Tibial nerve (tissue), 4 donors: Measurements from ENCODE around the gene AGO3. TPM values are rescaled to one million over a fixed set of nuclear protein-coding genes. Genes with fewer than 3 reads are reported as not detected.

Experiments
- DNase-seq, 2 donors: peaks; one replicate each; pipeline ENCODE4 v3.0.0-alpha.2; 2019; ENCODE audit warnings: low spot score in 2 of 2
- H3K27ac ChIP-seq, 4 donors: fragments of 200-600 bp; sonication (generic) in 3 of 4; one replicate each; pipeline ENCODE4 v1.5.1; 2017 to 2019; ENCODE audit warnings: mild to moderate bottlenecking in 1 of 4
- H3K27me3 ChIP-seq, 2 donors: fragments of 200-600 bp; sonication (generic) in 1 of 2; one replicate each; pipeline versions ENCODE4 v1.5.1 to v1.6.0; 2017 to 2019
- H3K36me3 ChIP-seq, 3 donors: fragments of 200-600 bp; sonication (generic); one replicate each; pipeline ENCODE4 v1.5.1; 2018 to 2019
- H3K4me1 ChIP-seq, 4 donors: fragments of 200-600 bp; sonication (generic) in 3 of 4; one replicate each; pipeline ENCODE4 v1.5.1; 2017 to 2019
- H3K4me3 ChIP-seq, 4 donors: fragments of 200-600 bp; sonication (generic) in 3 of 4; one replicate each; pipeline ENCODE4 v1.5.1; 2017 to 2019; ENCODE audit warnings: mild to moderate bottlenecking in 1 of 4, moderate library complexity in 1 of 4
- H3K9me3 ChIP-seq, 4 donors: fragments of 200-600 bp; sonication (generic) in 3 of 4; one replicate each; pipeline ENCODE4 v1.5.1; 2017 to 2019
- EP300 ChIP-seq, 2 donors: sonication (generic); formaldehyde crosslinking; IDR thresholded peaks; one replicate each; pipeline ENCODE4 v1.6.1; 2017; ENCODE audit warnings: antibody characterized with exemption in 2 of 2, mild to moderate bottlenecking in 1 of 2
- POLR2A ChIP-seq, 2 donors: fragments of 450-650 bp; IDR thresholded peaks; one replicate each; pipeline ENCODE4 v1.6.1; 2017; ENCODE audit warnings: antibody characterized with exemption in 2 of 2, mild to moderate bottlenecking in 2 of 2, moderate library complexity in 2 of 2
- WGBS, 2 donors: methylation state at CpG; one replicate each; pipeline ENCODE4 v1.1.5; 2018; 5-methylcytosine and 5-hydroxymethylcytosine counted together
- total RNA-seq, 4 donors: library from RNA; depleted of rRNA; stranded (reverse); fragments of >200 nt; gene quantifications; one replicate each; pipeline ENCODE4 v1.1.0, GENCODE V29; 2016
- TF ChIP-seq, protein P1 (sequence below), 5 experiments: fragments of 200-600 bp in 3 of 5; fragments of 450-650 bp in 2 of 5; sonication (generic) in 3 of 5; IDR thresholded peaks; one replicate each; pipeline ENCODE4 v1.5.1; 2016 to 2019; ENCODE audit warnings: antibody characterized with exemption in 5 of 5, mild to moderate bottlenecking in 3 of 5, moderate library complexity in 2 of 5

AGO3 gene
- total RNA-seq, 4 donors from 2014 or later, result 16.2 to 31.8 (median 27.7) TPM

DNA sequence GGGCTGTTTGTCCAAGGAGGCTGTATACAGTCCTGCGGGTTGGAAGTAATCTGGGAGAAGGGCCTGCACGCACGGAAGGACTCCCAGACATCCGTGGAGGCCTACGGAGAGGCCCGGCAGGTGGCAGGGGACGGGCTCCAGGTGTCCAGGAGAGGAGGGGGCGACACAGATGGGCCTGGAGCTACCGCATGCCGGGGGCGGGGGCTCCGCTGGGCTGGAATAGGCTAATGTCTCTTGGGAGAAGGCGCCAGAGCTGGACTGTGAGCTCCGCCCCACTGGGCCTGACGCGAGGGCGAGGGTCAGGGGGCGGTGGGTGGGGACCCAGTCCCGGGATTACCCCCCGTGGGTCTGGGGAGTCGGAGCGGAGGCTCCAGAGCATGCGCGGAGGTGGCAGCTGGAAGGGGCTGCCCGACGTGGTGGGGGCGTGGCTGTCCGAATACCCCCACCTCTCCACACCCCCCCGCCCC lies 47.2 kb upstream of the AGO3 start:
- Histone ChIP-seq H3K36me3 (peaks cover 0 to 10% (median 0%) of the 10 kb centered on the region in 3 donors), H3K4me1 (peaks cover 0 to 43% (median 20%) of the 10 kb centered on the region in 4 donors), H3K4me3 (peak overlapping the region; percentile 77 to 95 (median 88)), H3K9me3 (no peaks in the 10 kb centered on the region), H3K27me3 (no peaks in the 10 kb centered on the region), H3K27ac (peak overlapping the region; percentile 76 to 89 (median 86))
- DNase-seq, result no peak
- TF ChIP-seq, protein P1, sequence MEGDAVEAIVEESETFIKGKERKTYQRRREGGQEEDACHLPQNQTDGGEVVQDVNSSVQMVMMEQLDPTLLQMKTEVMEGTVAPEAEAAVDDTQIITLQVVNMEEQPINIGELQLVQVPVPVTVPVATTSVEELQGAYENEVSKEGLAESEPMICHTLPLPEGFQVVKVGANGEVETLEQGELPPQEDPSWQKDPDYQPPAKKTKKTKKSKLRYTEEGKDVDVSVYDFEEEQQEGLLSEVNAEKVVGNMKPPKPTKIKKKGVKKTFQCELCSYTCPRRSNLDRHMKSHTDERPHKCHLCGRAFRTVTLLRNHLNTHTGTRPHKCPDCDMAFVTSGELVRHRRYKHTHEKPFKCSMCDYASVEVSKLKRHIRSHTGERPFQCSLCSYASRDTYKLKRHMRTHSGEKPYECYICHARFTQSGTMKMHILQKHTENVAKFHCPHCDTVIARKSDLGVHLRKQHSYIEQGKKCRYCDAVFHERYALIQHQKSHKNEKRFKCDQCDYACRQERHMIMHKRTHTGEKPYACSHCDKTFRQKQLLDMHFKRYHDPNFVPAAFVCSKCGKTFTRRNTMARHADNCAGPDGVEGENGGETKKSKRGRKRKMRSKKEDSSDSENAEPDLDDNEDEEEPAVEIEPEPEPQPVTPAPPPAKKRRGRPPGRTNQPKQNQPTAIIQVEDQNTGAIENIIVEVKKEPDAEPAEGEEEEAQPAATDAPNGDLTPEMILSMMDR (IDR thresholded peaks at IDR 0.05), result no peak
- TF ChIP-seq EP300 (IDR thresholded peaks at IDR 0.05) (no peak), POLR2A (IDR thresholded peaks at IDR 0.05) (no peak)
- WGBS, 2 donors, result 2% methylated on average over 13 to 24 of the region's 29 CpGs

DNA sequence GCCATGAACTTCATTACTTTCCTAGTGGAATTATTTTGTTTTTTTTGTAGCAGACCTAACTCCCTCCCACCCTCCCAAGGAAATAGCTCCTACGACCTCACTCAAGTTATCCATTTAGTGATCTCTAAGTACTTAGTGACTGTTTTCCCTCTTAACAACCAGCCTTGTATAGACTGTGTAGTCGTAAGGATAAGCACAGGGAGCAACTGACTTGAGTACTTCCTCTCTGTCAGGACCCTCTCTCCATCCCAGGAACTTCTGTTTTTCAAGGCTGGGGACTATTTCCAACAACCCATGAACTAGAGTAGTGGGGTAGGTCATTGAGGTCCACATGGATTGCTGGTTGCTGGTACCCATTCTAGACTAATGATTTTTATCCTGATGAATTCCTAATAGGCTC lies 46.0 kb upstream of the AGO3 start:
- Histone ChIP-seq H3K9me3 (no peaks in the 10 kb centered on the region), H3K36me3 (peaks cover 0 to 22% (median 5%) of the 10 kb centered on the region in 3 donors), H3K27me3 (no peaks in the 10 kb centered on the region), H3K4me3 (no peak overlapping the region), H3K27ac (no peak overlapping the region), H3K4me1 (peaks cover 0 to 43% (median 20%) of the 10 kb centered on the region in 4 donors)
- 39 to 51% methylated on average over 2 of the region's 2 CpGs for WGBS, 2 donors
- no peak for DNase-seq
- TF ChIP-seq, protein P1 (IDR thresholded peaks at IDR 0.05), result no peak
- TF ChIP-seq EP300 (IDR thresholded peaks at IDR 0.05), result no peak
- no peak for TF ChIP-seq POLR2A (IDR thresholded peaks at IDR 0.05)

DNA sequence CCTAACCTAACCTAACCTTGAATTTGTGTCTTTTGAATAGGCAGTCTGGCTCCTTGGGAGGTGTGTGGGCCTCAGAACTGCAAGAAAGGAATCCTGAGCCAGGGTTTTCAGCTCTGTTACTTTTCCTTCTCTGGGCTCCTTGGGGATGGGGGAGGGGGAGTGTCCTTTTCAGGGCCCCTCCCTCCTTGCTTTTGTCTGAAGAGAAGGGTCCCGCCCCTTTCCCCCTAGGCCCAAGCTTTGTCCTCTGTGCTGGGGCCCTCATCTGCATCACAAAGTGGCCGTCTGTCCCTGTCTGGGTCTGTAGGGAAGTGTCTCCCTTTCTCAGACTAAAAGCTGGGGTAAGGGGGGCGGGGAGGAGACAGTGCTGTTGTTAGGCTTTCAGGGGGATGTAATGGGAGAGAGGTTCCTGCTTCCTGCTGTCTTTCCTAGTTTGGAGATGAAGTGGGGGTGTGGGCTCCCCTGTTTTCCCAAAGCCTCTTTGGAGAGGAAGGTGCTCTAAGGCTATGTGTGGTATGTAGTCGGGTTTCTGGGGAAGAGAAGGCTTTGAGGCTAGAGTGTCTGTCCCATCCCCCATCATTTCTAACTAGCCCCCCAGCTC lies 44.8 kb upstream of the AGO3 start:
- H3K4me1 ChIP-seq, result peaks cover 0 to 43% (median 20%) of the 10 kb centered on the region in 4 donors
- DNase-seq, result no peak
- no peak overlapping the region for H3K4me3 ChIP-seq
- 38 to 40% methylated on average over 4 of the region's 4 CpGs for WGBS, 2 donors
- peaks cover 0 to 33% (median 8%) of the 10 kb centered on the region in 3 donors for H3K36me3 ChIP-seq
- H3K9me3 ChIP-seq, result no peaks in the 10 kb centered on the region
- H3K27ac ChIP-seq, result peak overlapping the region in 3 of 4 donors; percentile 23 to 41 (median 31)
- H3K27me3 ChIP-seq, result no peaks in the 10 kb centered on the region
- no peak for TF ChIP-seq EP300 (IDR thresholded peaks at IDR 0.05)
- TF ChIP-seq, protein P1 (IDR thresholded peaks at IDR 0.05), result no peak
- no peak for TF ChIP-seq POLR2A (IDR thresholded peaks at IDR 0.05)

DNA sequence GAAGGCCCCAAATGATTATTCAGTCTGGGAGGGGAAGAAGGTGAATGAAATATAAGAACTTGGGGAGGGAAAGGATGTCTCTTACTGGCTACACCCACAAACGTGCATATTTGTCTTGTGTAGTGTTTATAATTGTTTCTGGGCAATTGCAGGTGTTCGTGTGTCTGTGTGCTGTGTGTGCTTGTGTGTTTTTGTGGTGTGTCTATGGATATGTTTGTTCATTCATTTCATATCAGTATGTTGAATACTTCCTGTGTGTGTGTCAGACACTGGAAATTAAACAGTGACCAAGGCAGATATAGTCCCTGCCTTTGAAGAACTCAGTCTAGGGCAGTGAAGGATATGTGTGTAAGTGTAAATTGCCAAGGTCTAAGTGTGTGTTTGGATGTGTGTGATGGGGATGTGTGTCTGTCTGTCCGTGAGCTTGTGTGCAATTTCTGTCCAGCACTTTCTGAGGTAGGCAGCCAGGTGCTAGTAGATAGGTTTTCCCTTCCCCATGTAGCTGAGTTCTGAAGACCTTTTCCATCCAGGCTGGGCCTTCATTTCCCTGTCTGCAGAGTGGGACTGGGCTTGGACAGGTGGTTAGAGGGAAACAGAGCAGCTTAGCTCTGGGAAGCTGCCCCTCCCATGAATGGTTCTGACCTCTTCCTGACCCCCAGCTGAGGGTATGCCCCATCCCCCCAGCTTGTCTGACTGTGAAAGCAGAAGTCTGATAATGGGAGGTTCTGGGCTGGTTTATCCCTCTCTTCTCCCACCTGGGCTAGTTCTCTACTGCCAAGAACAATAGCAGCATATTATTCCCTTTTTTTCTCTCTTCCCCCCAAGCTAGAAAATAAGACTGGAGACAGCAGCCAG lies 44.1 kb upstream of the AGO3 start:
- Histone ChIP-seq H3K36me3 (peaks cover 0 to 40% (median 8%) of the 10 kb centered on the region in 3 donors), H3K4me1 (peaks cover 0 to 43% (median 20%) of the 10 kb centered on the region in 4 donors), H3K4me3 (no peak overlapping the region), H3K27ac (peak overlapping the region in 2 of 4 donors; percentile 31 to 41), H3K9me3 (no peaks in the 10 kb centered on the region), H3K27me3 (no peaks in the 10 kb centered on the region)
- WGBS, 2 donors, result 31% methylated on average over 3 of the region's 3 CpGs
- no peak for DNase-seq
- no peak for TF ChIP-seq POLR2A (IDR thresholded peaks at IDR 0.05)
- TF ChIP-seq, protein P1 (IDR thresholded peaks at IDR 0.05), result no peak
- no peak for TF ChIP-seq EP300 (IDR thresholded peaks at IDR 0.05)

DNA sequence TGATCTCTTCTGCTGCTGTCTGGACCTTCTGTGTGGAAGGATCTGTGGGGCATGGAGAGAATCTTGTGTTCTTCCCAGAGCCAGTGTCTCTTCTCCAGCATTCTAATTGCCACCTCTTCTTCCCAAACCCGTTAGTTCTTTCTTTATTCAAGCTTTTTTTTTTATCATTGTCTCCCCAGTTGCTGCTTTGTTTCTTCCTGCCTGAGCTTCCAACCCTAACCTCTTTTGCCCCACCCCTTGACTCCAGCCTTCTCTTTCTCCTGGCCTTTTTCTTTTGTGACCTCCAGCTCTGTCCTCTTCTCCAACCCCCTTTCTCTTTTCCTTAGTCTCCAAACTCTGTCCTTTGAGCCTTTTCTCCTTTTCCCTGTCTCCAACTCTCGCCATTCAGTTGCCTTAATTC lies 43.4 kb upstream of the AGO3 start:
- no peak for DNase-seq
- H3K4me3 ChIP-seq, result no peak overlapping the region
- peaks cover 0 to 41% (median 20%) of the 10 kb centered on the region in 4 donors for H3K4me1 ChIP-seq
- H3K9me3 ChIP-seq, result no peaks in the 10 kb centered on the region
- H3K27ac ChIP-seq, result peak overlapping the region in 1 of 4 donors; percentile 19
- H3K36me3 ChIP-seq, result peaks cover 0 to 47% (median 12%) of the 10 kb centered on the region in 3 donors
- TF ChIP-seq EP300 (IDR thresholded peaks at IDR 0.05) (no peak), POLR2A (IDR thresholded peaks at IDR 0.05) (no peak)
- TF ChIP-seq, protein P1 (IDR thresholded peaks at IDR 0.05), result no peak
- H3K27me3 ChIP-seq, result no peaks in the 10 kb centered on the region
- WGBS, 2 donors, result 56 to 73% methylated on average over 2 of the region's 2 CpGs
